HL-60 (cell line): ENCODE results near the gene ADGRG6.

Experiments used
- CTCF ChIP-seq: IDR thresholded peaks from one replicate; pipeline ENCODE4 v1.5.1; 2011; ENCODE audit warnings: low read length, control low read depth, inconsistent platforms; ENCODE audit not compliant: insufficient read depth
- GABPA ChIP-seq: IDR thresholded peaks from 2 replicates; pipeline ENCODE4 v1.6.1; 2012; ENCODE audit warnings: low read depth
- POLR2AphosphoS5 ChIP-seq: IDR thresholded peaks from 2 replicates; pipeline ENCODE4 v1.6.1; 2012; ENCODE audit warnings: low read depth
- REST ChIP-seq: IDR thresholded peaks from 2 replicates; pipeline ENCODE4 v1.6.1; 2012; ENCODE audit warnings: low read depth; ENCODE audit not compliant: insufficient replicate concordance

- no peak for TF ChIP-seq CTCF
- TF ChIP-seq GABPA = no peak
- TF ChIP-seq POLR2AphosphoS5 = no peak
- TF ChIP-seq REST = no peak
Observed at GRCh38 chr6:142412658-142413057, 110.9 kb downstream of the ADGRG6 start.
